Measurements from ENCODE around the gene SNRNP200. TPM values are rescaled to one million over a fixed set of nuclear protein-coding genes. Genes with fewer than 3 reads are reported as not detected.

Gene SNRNP200
- total RNA-seq, 4 donors from 2014 or later, result 67.8 to 106 (median 83.4) TPM

DNA sequence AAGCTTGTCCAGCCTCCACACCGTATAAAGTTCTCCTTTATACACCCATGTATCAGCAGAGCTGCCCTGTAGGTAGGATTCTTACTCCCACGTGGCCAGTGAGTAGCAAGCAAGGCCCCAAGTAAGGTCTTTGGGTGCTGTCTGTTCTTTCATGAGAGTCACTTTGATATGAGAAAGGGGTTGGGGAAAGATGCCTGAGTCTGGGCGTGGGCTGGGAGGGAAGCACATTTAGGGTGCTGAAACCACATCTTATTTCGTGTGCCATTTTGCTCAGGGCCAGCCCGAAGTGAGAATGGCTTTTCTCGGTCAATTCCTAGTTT lies 19.3 kb upstream of the SNRNP200 start:
- TF ChIP-seq, protein P1, sequence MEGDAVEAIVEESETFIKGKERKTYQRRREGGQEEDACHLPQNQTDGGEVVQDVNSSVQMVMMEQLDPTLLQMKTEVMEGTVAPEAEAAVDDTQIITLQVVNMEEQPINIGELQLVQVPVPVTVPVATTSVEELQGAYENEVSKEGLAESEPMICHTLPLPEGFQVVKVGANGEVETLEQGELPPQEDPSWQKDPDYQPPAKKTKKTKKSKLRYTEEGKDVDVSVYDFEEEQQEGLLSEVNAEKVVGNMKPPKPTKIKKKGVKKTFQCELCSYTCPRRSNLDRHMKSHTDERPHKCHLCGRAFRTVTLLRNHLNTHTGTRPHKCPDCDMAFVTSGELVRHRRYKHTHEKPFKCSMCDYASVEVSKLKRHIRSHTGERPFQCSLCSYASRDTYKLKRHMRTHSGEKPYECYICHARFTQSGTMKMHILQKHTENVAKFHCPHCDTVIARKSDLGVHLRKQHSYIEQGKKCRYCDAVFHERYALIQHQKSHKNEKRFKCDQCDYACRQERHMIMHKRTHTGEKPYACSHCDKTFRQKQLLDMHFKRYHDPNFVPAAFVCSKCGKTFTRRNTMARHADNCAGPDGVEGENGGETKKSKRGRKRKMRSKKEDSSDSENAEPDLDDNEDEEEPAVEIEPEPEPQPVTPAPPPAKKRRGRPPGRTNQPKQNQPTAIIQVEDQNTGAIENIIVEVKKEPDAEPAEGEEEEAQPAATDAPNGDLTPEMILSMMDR (IDR thresholded peaks at IDR 0.05; ENCODE audit: low read depth), result no peak

DNA sequence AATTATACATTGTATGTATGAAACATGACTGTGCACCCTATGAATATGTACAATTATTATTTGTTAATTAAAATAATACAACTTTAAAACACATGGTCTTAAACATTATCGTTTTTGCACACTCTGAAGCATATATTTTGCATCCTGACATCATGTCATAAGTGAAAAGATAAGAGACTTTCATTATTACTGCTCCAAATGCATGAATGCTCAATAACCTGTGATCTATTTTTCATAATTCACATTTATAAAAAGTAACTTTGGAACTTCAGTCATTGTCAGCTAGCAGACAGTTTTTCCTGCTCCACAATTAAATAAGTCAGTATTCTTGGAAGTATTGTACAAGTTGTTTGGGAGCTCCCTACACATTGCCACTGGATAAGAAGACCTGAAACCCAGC lies 18.5 kb upstream of the SNRNP200 start:
- TF ChIP-seq, protein P1 (IDR thresholded peaks at IDR 0.05; ENCODE audit: low read depth), result no peak

DNA sequence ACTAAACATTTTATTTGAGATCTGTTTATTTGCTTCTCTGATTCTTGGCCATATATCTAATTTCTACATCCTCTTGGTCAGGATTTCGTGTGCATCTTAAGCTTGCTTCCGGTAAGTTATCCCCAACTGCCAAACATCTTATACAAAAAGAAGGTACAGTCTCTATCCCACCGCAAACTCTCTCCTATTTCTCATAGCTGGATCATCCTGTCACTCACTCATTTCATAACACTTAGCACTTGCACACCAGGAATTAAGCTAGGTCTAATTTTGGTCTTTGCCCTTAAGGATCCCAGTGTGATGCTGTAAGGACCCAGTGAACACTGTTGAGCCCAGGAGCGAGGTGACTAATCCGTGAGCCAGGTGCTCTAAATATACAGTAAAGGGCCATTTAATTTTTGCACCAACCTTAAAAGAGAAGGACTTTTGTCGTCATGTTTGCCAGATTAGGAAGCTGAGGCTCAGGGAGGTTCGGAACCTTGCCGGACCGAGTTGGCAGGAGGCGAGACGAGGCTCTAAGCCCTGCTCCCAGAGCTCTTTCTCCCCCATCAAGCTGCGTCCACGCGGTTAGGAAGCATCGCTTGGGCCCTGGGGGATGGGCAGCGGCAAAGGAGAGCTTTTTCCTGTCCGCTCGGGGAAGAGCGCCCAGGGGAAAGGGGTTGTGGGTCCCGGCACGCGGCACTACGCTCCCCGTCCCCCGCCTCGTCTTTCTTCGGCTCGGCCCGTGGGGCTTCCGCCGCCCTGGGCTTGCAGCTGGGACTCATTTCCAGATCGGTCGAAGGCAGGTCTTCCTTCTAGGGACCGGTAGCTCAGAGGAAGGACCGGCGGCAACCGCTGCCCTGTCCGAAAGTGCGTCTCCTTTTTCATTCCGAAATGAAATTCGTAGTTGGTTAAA lies 15.6 kb upstream of the SNRNP200 start:
- TF ChIP-seq, protein P1 (IDR thresholded peaks at IDR 0.05; ENCODE audit: low read depth), result no peak

DNA sequence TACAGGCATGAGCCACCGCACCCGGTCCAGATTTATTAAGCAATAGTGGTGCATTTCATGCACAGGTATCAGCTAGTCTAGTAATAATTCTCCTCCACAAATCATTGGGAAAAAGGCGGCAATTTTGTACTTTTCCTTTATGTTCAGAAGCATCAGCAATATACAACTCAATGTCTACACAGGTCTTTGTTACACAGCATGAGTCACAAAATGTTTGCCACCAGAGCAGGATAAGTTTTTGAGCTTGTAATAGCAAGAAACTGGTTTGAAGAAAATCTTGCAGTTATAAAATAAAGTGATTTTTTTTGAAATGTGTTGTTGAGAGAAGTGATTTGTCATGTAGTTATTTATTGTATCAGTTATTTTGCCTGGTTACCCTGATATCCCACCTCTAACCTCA lies 15.0 kb upstream of the SNRNP200 start:
- TF ChIP-seq, protein P1 (IDR thresholded peaks at IDR 0.05; ENCODE audit: low read depth), result no peak

DNA sequence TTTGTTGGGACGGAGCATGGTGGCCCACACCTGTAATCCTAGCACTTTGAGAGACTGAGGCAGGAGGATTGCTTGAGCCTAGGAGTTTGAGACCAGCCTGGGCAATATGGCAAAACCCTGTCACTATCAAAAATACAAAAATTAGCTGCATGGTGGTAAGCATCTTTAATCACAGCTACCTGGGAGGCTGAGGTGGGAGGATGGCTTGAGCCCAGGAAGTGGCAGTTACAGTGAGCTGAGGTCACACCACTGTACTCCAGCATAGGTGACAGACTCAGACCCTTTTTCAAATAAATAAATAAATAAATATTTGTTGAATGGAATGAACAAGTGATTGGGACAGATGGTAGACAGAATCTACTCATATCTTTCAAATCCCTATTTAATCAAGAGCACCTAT lies 14.1 kb upstream of the SNRNP200 start:
- TF ChIP-seq, protein P1 (IDR thresholded peaks at IDR 0.05; ENCODE audit: low read depth), result no peak

DNA sequence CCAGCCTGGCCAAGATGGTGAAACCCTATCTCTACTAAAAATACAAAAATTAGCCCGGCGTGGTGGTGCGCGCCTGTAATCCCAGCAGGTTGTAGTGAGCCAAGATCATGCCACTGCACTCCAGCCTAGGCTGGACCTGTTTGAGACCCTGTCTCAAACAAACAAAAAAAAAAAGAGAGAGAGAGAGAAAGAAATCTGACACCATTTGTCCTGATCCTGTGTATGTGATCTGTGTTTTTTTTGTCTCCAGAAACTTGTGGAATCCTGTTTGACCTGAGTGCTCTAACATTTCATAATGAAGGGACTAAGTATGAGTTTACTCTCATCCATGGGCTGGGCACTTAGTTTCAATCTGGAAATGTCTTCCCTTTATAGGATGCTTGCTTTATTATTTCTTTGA lies 13.4 kb upstream of the SNRNP200 start:
- TF ChIP-seq, protein P1 (IDR thresholded peaks at IDR 0.05; ENCODE audit: low read depth), result no peak

DNA sequence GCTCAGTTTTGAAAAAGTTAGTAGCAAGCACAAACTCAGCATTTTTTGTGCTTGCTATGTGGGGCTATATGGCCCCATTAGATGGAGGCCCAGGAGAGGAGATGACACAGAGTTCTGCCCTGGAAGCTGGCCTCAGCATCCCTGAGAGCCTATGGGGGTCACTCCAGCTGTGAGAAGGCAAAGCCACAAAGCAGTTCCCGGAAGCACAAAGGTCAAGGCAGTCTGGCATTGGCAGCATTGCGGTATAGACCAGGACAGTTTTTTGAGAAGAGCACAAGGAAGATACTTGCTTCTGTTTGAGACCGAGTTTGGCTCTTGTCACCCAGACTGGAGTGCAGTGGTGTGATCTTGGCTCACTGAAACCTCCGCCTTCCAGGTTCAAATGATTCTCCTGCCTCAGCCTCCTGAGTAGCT lies 12.2 kb upstream of the SNRNP200 start:
- TF ChIP-seq, protein P1 (IDR thresholded peaks at IDR 0.05; ENCODE audit: low read depth), result no peak

Measured in subcutaneous adipose tissue (tissue), 4 donors.